RWPE1 (cell line): ENCODE data around the gene DAPK2.
A peak's percentile ranks its signal among the peaks of the same experiment; 100 is the strongest.

Experiments
- CTCF ChIA-PET: fragments of 350-600 bp; sonication (Branson Sonifier 250); formaldehyde crosslinking; extraction: SDS; loops from one replicate; lab custom pipeline; 2021; lab: Yijun Ruan, JAX
- POLR2A ChIA-PET: fragments of 400-600 bp; formaldehyde crosslinking; extraction: SDS; loops from one replicate; lab custom pipeline; 2020; ENCODE audit warnings: antibody characterized with exemption; ENCODE audit not compliant: low non-redundant PET; lab: Yijun Ruan, JAX
- DNase-seq: peaks from one replicate; pipeline ENCODE4 v3.0.0; 2012; ENCODE audit warnings: low spot score
- H3K27ac ChIP-seq: fragments of 450-650 bp; 2 replicates; pipeline ENCODE4 v1.5.1; 2017
- CTCF ChIP-seq: fragments of 450-650 bp; conservative IDR thresholded peaks from 2 replicates; pipeline ENCODE4 v1.5.1; 2017; ENCODE audit warnings: low read depth, mild to moderate bottlenecking

The DAPK2 gene

DNA sequence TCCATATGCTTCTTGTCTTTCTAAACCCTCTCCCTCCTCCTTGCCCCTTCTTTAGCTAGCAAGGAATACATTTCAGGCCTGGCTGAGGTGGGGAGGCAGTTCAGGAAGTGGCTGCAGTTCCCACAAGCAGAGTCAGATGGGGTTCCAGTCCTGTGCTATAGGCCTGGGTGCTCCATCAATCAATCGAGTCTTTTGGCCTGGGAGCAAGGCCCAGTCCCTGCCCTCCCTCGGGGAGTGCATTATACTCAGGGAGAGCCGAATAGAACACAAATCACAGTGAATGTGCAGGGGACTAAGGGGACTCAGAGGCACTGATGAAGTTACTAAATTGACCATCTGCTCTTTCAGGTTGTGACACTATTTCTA is 154.5 kb downstream of the DAPK2 start:
- no peak for DNase-seq
- POLR2A ChIA-PET, result no interaction called here
- CTCF ChIA-PET, result interaction anchor here (0.7 to 1.0 kb wide), 3 partner anchors 12 to 154 kb away, joined by 3 to 4 read pairs (median 3); partner anchors contain the start of gene DAPK2
- no peak overlapping the region for H3K27ac ChIP-seq
- TF ChIP-seq CTCF, result no peak

DNA sequence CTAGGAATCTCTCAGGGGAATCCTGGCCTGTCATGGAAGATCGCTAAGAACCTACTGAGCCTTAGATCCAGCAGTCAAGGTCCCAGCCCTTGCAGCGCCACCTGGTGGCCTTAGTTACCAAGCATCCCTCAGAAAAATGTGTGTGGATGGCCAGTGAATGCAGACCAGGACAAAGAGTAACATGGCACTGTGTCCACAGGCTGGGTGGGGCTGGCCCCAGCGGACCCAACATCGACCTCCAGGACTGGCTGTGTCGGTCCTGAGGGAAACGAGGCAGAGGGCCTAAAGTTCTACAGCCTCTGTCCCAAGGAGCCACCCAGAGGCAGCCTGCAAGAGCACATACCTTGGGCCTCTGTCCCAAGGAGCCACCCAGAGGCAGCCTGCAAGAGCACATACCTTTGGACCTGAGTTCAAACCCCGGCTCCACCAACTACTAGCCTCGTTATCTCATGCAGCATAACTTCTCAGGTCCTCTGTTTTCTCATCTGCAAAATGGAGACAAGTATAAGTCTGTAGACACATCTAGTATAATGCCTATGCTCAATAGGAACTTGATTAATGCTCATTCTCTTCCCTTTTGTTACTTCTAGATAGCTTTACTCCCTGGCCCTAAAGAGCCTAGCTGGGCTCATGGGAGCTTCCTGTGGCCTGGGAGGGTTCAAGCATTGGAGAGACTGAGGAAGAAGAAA is 155.1 kb downstream of the DAPK2 start:
- POLR2A ChIA-PET, result no interaction called here
- peak; percentile 87 for TF ChIP-seq CTCF
- CTCF ChIA-PET, result interaction anchor here (0.7 to 0.8 kb wide), 3 partner anchors 12 to 1163 kb away, joined by 3 to 8 read pairs (median 4); partner anchors contain the start of gene DAPK2
- DNase-seq, result peak; percentile 68
- no peak overlapping the region for H3K27ac ChIP-seq

- POLR2A ChIA-PET, result no interaction called here
- H3K27ac ChIP-seq, result no peak overlapping the region
- no peak for DNase-seq
- CTCF ChIA-PET, result interaction anchor here (0.6 to 1.2 kb wide), 4 partner anchors 55 to 1164 kb away, joined by 3 to 8 read pairs (median 4); no protein-coding TSS in a partner anchor
- TF ChIP-seq CTCF, result no peak
Observed at GRCh38 chr15:63890617-63891016, 155.7 kb downstream of the DAPK2 start.

DNA sequence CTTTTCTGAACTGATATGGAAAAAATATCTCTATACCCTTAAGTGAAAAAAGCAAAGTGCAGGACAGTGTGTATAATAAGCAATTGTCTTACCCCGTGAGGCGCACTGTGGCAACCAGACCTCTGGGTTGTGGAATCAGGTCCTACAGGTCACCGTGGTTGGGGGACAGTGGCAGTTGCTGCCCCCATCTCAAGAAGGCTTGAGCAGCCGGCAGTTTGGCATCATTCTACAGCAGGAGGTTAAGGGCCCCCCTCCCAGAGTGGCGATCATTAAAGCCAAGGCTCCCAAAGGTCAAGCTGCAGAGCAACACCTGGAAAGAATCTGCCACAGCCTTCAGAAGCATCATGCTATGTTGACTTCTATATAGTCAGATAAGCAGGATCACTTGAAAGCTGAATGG is 156.5 kb downstream of the DAPK2 start:
- DNase-seq, result no peak
- CTCF ChIA-PET, result interaction anchor here (0.9 to 1.2 kb wide), 2 partner anchors 56 to 138 kb away, joined by 3 to 6 read pairs; no protein-coding TSS in a partner anchor
- TF ChIP-seq CTCF, result no peak
- no peak overlapping the region for H3K27ac ChIP-seq
- POLR2A ChIA-PET, result no interaction called here

DNA sequence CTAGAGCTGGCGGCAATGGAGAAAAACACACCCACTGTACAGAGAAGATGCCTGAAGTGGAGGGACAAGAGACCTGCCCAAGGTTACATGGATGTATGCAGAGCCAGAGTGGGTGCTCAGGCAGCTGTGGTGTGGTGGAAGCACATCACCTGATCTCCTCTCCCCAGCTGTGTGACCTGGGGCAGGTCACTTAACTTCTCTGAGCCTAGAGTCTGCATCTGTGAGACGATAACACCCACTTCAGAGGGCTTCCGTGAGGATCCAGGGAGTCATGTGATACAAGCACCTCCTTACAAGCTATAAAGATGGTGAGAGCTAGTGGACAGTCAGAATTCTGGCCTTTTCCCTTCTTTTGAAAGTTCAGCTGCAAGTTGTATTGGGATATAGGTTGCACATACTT is 157.5 kb downstream of the DAPK2 start:
- CTCF ChIA-PET, result interaction anchor here (0.6 kb wide), 1 partner anchor 39 kb away, joined by 4 read pairs; no protein-coding TSS in a partner anchor
- no peak for DNase-seq
- H3K27ac ChIP-seq, result no peak overlapping the region
- POLR2A ChIA-PET, result no interaction called here
- TF ChIP-seq CTCF, result no peak

- H3K27ac ChIP-seq, result no peak overlapping the region
- ChIA-PET CTCF (no interaction called here), POLR2A (no interaction called here)
- TF ChIP-seq CTCF, result no peak
- DNase-seq, result no peak
Observed at GRCh38 chr15:63888146-63888545, 158.1 kb downstream of the DAPK2 start.
